ENCODE data around the gene DHX32.

GRCh38 chr10:125817337-125817946, 63.6 kb downstream of the DHX32 start:
- TF ChIP-seq CTCF (IDR thresholded peaks at IDR 0.05; ENCODE audit: insufficient read depth, low read depth, low read length) (no peak), EZH2 (IDR thresholded peaks at IDR 0.05; ENCODE audit: insufficient read depth, low read length) (no peak)
